GM12891 (cell line): ENCODE data around the gene ZNF777.

ENCODE experiments used
- POLR2A ChIP-seq: IDR thresholded peaks from 2 replicates; pipeline ENCODE4 v1.6.1; 2011; ENCODE audit warnings: low read depth, low read length, control low read depth
- POLR2AphosphoS5 ChIP-seq: IDR thresholded peaks from 2 replicates; pipeline ENCODE4 v1.6.1; 2011; ENCODE audit warnings: low read depth, low read length, control low read depth
- TAF1 ChIP-seq: IDR thresholded peaks from 2 replicates; pipeline ENCODE4 v1.6.1; 2011; ENCODE audit warnings: low read depth, low read length, control low read depth

- TF ChIP-seq POLR2A, result no peak
- no peak for TF ChIP-seq POLR2AphosphoS5
- no peak for TF ChIP-seq TAF1
Measured at GRCh38 chr7:149404396-149404795, 56.5 kb downstream of the ZNF777 start.
